Measurements from ENCODE around the gene CHAC1. TPM values are rescaled to one million over a fixed set of nuclear protein-coding genes. Genes with fewer than 3 reads are reported as not detected.
A peak's percentile ranks its signal among the peaks of the same experiment; 100 is the strongest.

The CHAC1 gene
- total and polyA plus RNA-seq, 2 of the 13 experiments (the other 11 are each of a cell fraction or from before 2014, with no cell fraction given) = 0.44 TPM; not detected in 1

GRCh38 chr15:40932649-40933516 lies 20.4 kb upstream of the CHAC1 start (continued):
- TF ChIP-seq CBX5 (CRISPR knock-in tag; IDR thresholded peaks at IDR 0.05; ENCODE audit: borderline replicate concordance) (peak; percentile 58; the same call in 1 of the 2 replicates), TEAD3 (CRISPR knock-in tag; optimal IDR thresholded peaks at IDR 0.05; ENCODE audit: borderline replicate concordance) (no peak), CENPT (CRISPR knock-in tag; IDR thresholded peaks at IDR 0.05; ENCODE audit: low read depth) (no peak), TBX3 (IDR thresholded peaks at IDR 0.05; ENCODE audit: borderline replicate concordance) (no peak), MZF1 (CRISPR knock-in tag; IDR thresholded peaks at IDR 0.05; ENCODE audit: borderline replicate concordance) (no peak), RBFOX2 (IDR thresholded peaks at IDR 0.05; ENCODE audit: low read depth, low read length) (no peak), ZBTB34 (CRISPR knock-in tag; IDR thresholded peaks at IDR 0.05) (0 out of 2 replicates have a peak, but pooled peaks have one; percentile 62), NKX3-1 (CRISPR knock-in tag; IDR thresholded peaks at IDR 0.05) (no peak), BORCS8-MEF2B (CRISPR knock-in tag; IDR thresholded peaks at IDR 0.05) (no peak), MTA1 (CRISPR knock-in tag; IDR thresholded peaks at IDR 0.05; ENCODE audit: borderline replicate concordance) (peak; percentile 81), ZFP82 (CRISPR knock-in tag; IDR thresholded peaks at IDR 0.05; ENCODE audit: borderline replicate concordance) (no peak), HOXA7 (CRISPR knock-in tag; IDR thresholded peaks at IDR 0.05) (no peak), KMT2A (CRISPR knock-in tag; IDR thresholded peaks at IDR 0.05) (no peak), HHEX (CRISPR knock-in tag; IDR thresholded peaks at IDR 0.05) (no peak), ZXDC (CRISPR knock-in tag; IDR thresholded peaks at IDR 0.05) (peak; percentile 37; the same call in 1 of the 2 replicates), PLSCR1 (CRISPR knock-in tag; IDR thresholded peaks at IDR 0.05; ENCODE audit: borderline replicate concordance) (no peak), HOMEZ (CRISPR knock-in tag; IDR thresholded peaks at IDR 0.05; ENCODE audit: low read depth) (no peak), HCFC1 (IDR thresholded peaks at IDR 0.05; ENCODE audit: low read depth, low read length) (no peak), ZNF235 (CRISPR knock-in tag; IDR thresholded peaks at IDR 0.05; ENCODE audit: borderline replicate concordance) (no peak), ARID2 (CRISPR knock-in tag; IDR thresholded peaks at IDR 0.05; ENCODE audit: borderline replicate concordance) (no peak), GZF1 (CRISPR knock-in tag; IDR thresholded peaks at IDR 0.05) (0 out of 2 replicates have a peak, but pooled peaks have one; percentile 35), ZNF567 (CRISPR knock-in tag; IDR thresholded peaks at IDR 0.05; ENCODE audit: borderline replicate concordance) (no peak), ZMYM2 (CRISPR knock-in tag; IDR thresholded peaks at IDR 0.05) (no peak), ZIK1 (CRISPR knock-in tag; IDR thresholded peaks at IDR 0.05; ENCODE audit: borderline replicate concordance, low read depth) (no peak)
